Measurements from ENCODE around the gene MT3.

The MT3 gene

DNA sequence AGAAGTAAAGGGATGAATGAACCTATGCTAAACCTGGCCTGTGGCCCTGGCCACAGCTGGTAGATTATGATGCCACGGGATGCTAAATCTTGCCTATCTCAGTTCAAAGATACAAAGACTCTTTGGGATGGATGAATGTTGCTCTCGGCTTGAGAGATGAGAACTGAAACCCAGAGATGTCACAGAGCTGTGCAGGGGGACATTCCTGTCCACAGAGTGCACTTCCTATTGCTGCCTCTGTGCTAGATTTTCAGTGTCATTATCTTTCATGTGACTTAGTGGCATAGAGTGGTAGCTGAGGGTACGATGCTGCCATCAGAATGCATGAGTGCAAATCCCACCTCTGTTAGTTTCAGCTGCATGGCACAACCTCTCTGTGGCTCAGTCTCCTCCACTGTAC, 40.8 kb downstream of the MT3 start:
- TF ChIP-seq, protein P1, sequence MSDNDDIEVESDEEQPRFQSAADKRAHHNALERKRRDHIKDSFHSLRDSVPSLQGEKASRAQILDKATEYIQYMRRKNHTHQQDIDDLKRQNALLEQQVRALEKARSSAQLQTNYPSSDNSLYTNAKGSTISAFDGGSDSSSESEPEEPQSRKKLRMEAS (IDR thresholded peaks at IDR 0.05; ENCODE audit: low read depth, low read length) = no peak
- TF ChIP-seq POLR2A (IDR thresholded peaks at IDR 0.05; ENCODE audit: extremely low read depth, insufficient read length) (no peak), MYC (IDR thresholded peaks at IDR 0.05; ENCODE audit: low read depth, low read length) (no peak)
- TF ChIP-seq, protein P2, sequence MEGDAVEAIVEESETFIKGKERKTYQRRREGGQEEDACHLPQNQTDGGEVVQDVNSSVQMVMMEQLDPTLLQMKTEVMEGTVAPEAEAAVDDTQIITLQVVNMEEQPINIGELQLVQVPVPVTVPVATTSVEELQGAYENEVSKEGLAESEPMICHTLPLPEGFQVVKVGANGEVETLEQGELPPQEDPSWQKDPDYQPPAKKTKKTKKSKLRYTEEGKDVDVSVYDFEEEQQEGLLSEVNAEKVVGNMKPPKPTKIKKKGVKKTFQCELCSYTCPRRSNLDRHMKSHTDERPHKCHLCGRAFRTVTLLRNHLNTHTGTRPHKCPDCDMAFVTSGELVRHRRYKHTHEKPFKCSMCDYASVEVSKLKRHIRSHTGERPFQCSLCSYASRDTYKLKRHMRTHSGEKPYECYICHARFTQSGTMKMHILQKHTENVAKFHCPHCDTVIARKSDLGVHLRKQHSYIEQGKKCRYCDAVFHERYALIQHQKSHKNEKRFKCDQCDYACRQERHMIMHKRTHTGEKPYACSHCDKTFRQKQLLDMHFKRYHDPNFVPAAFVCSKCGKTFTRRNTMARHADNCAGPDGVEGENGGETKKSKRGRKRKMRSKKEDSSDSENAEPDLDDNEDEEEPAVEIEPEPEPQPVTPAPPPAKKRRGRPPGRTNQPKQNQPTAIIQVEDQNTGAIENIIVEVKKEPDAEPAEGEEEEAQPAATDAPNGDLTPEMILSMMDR (IDR thresholded peaks at IDR 0.05; ENCODE audit: low read depth, low read length) = no peak
- H3K4me3 ChIP-seq (ENCODE audit: low read depth, low read length) = no peak overlapping the region
- DNase-seq (ENCODE audit: low read depth) = no peak

DNA sequence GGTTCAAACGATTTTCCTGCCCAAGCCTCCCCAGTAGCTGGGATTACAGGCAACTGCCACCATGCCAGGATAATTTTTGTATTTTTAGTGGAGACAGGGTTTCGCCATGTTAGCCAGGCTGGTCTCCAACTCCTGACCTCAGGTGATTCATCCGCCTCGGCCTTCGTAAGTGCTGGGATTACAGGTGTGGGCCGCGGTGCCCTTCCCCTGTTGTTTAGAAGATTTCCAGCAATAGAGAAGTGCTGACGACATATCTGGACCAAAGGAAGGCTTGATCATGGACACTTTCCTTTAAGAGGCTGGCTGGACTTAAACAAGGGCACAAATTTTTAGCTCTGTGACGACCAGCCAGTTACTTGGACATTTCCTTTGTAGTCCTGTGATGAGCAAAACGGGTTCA, 41.9 kb downstream of the MT3 start:
- no peak overlapping the region for H3K4me3 ChIP-seq (ENCODE audit: low read depth, low read length)
- DNase-seq (ENCODE audit: low read depth) = no peak
- TF ChIP-seq, protein P1 (IDR thresholded peaks at IDR 0.05; ENCODE audit: low read depth, low read length) = no peak
- TF ChIP-seq, protein P2 (IDR thresholded peaks at IDR 0.05; ENCODE audit: low read depth, low read length) = no peak
- no peak for TF ChIP-seq MYC (IDR thresholded peaks at IDR 0.05; ENCODE audit: low read depth, low read length)
- TF ChIP-seq POLR2A (IDR thresholded peaks at IDR 0.05; ENCODE audit: extremely low read depth, insufficient read length) = no peak

DNA sequence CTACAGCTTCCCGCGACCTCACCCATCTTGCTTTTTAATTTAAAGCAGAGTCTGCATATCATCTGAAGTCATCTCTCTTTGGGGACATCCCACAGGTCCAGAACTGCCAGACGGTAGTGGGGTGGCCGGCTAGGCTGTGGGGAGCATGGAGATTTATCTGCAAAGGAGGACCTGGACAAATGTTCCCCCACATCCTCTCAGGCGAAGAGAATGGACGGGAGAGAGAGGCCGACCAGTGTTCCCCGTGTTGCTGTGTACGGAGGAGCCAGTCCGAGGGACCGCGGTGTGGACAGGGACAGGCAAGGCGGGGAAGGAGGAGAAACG, 42.5 kb downstream of the MT3 start:
- TF ChIP-seq MYC (IDR thresholded peaks at IDR 0.05; ENCODE audit: low read depth, low read length) (no peak), POLR2A (IDR thresholded peaks at IDR 0.05; ENCODE audit: extremely low read depth, insufficient read length) (no peak)
- TF ChIP-seq, protein P2 (IDR thresholded peaks at IDR 0.05; ENCODE audit: low read depth, low read length) = no peak
- TF ChIP-seq, protein P1 (IDR thresholded peaks at IDR 0.05; ENCODE audit: low read depth, low read length) = no peak
- no peak for DNase-seq (ENCODE audit: low read depth)
- no peak overlapping the region for H3K4me3 ChIP-seq (ENCODE audit: low read depth, low read length)

DNA sequence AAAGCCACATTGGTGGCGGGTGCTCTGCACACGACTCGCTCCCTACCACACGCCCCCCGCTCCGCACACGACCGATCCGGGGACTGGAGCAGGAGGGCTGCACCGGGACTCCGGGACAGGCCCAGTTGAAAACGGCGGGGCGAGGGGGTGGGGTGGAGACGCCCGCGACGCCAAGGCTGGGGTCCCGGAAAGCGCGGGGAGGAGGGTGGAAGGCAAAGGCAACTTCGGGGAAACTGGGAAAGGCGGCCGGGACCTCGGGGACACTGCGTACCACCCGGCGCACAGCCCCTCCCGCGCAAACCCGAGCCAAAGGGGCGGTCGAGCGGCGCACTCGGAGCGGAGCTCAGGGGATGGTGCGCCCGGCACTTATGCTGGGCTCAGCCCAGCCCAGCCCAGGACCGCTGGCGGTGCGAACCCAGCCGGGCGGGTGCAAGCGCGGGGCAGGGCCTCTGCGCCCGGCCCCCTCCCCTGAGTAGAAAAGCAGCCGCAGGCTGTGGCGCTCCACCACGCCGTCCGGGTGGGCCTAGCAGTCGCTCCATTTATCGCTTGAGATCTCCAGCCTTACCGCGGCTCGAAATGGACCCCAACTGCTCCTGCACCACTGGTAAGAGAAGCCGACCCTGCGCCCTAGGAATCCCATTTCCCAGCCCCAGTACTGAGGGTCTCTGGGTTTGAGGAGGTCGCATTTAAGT, 43.0 kb downstream of the MT3 start, which contains the start of gene MT1M:
Gene MT1M, plus strand, starts transcription at position 504 of the 692 bp plus-strand sequence. Its CDS starts 73 bp downstream, at position 577.
- H3K4me3 ChIP-seq (ENCODE audit: low read depth, low read length) = no peak within 1 kb of the TSS
- no peak for DNase-seq (ENCODE audit: low read depth)
- TF ChIP-seq, protein P2 (IDR thresholded peaks at IDR 0.05; ENCODE audit: low read depth, low read length) = no peak
- TF ChIP-seq POLR2A (IDR thresholded peaks at IDR 0.05; ENCODE audit: extremely low read depth, insufficient read length) = no peak

DNA sequence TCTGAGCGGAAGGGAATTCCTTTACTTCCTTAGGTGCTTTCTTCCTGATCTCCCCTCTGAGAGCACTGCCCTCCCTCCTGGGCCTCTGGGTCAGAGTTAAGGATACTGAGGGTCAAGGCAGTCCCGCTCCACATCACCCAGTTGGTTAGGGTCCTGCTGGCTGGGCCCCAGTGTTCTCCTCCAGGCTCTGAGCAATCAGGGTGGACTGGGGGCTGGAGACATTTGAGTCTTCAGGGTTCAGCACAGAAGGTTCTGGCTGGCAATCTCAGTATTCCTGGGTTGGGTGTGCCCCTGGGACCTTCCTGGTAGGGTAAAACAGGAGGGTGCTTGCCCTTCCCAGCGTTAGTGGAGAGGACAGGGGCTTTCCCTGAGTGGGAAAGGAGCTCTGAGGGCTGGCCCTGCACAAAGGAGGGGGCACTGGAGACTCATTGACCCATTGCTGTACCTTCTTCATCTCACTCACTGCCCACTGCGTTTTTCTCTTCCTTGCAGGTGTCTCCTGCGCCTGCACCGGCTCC, 43.6 kb downstream of the MT3 start:
- DNase-seq (ENCODE audit: low read depth) = no peak
- TF ChIP-seq MYC (IDR thresholded peaks at IDR 0.05; ENCODE audit: low read depth, low read length) = no peak
- TF ChIP-seq, protein P2 (IDR thresholded peaks at IDR 0.05; ENCODE audit: low read depth, low read length) = no peak
- TF ChIP-seq, protein P1 (IDR thresholded peaks at IDR 0.05; ENCODE audit: low read depth, low read length) = no peak
- H3K4me3 ChIP-seq (ENCODE audit: low read depth, low read length) = no peak overlapping the region
